GM19193 (cell line): ENCODE data around the gene KCNE4.

Source experiments
- POLR2A ChIP-seq: IDR thresholded peaks from 4 replicates; pipeline ENCODE4 v1.6.1; 2011; ENCODE audit not compliant: insufficient read depth, insufficient read length; ENCODE audit errors: extremely low read depth

Gene KCNE4

GRCh38 chr2:223081789-223082188 is 29.8 kb downstream of the KCNE4 start:
- TF ChIP-seq POLR2A = no peak

GRCh38 chr2:223082706-223083105 is 30.7 kb downstream of the KCNE4 start:
- no peak for TF ChIP-seq POLR2A

GRCh38 chr2:223083402-223084070 is 31.5 kb downstream of the KCNE4 start:
- no peak for TF ChIP-seq POLR2A

- no peak for TF ChIP-seq POLR2A
Measured at GRCh38 chr2:223084873-223085272, 32.9 kb downstream of the KCNE4 start.

- TF ChIP-seq POLR2A = no peak
Measured at GRCh38 chr2:223086370-223086981, 34.5 kb downstream of the KCNE4 start.

GRCh38 chr2:223087466-223087865 is 35.5 kb downstream of the KCNE4 start:
- no peak for TF ChIP-seq POLR2A

- TF ChIP-seq POLR2A = no peak
Measured at GRCh38 chr2:223088866-223089265, 36.9 kb downstream of the KCNE4 start.

- no peak for TF ChIP-seq POLR2A
Measured at GRCh38 chr2:223090039-223090438, 38.0 kb downstream of the KCNE4 start.

- TF ChIP-seq POLR2A = no peak
Measured at GRCh38 chr2:223090540-223091235, 38.7 kb downstream of the KCNE4 start.

- TF ChIP-seq POLR2A = no peak
Measured at GRCh38 chr2:223092667-223093066, 40.7 kb downstream of the KCNE4 start.

- no peak for TF ChIP-seq POLR2A
Measured at GRCh38 chr2:223093436-223094241, 41.6 kb downstream of the KCNE4 start.

GRCh38 chr2:223095207-223095606 is 43.2 kb downstream of the KCNE4 start:
- no peak for TF ChIP-seq POLR2A

- TF ChIP-seq POLR2A = no peak
Measured at GRCh38 chr2:223096235-223096970, 44.4 kb downstream of the KCNE4 start.

- TF ChIP-seq POLR2A = no peak
Measured at GRCh38 chr2:223097888-223098383, 45.9 kb downstream of the KCNE4 start.
